ENCODE data around the gene MRPL11. TPM values are rescaled to one million over a fixed set of nuclear protein-coding genes. Genes with fewer than 3 reads are reported as not detected.

The MRPL11 gene
- total and polyA plus RNA-seq, 2 donors (not counting 1 experiment from before 2014, with no cell fraction given): 32.7 to 35.7 TPM

- H3K27me3 ChIP-seq (ENCODE audit: control insufficient read depth, insufficient read depth, low read length): peaks cover 3% of the 10 kb centered on the region
- no peak overlapping the region for H2AFZ ChIP-seq (ENCODE audit: low read length)
- no peaks in the 10 kb centered on the region for H4K20me1 ChIP-seq (ENCODE audit: control insufficient read depth, extremely low read depth, insufficient read depth, low read length)
- H3K9ac ChIP-seq (ENCODE audit: insufficient read depth, low read length): no peak overlapping the region
- no peaks in the 10 kb centered on the region for H3K79me2 ChIP-seq (ENCODE audit: control insufficient read depth, insufficient read depth, low read length)
- no peak for TF ChIP-seq CTCF (conservative IDR thresholded peaks at IDR 0.05 in 1 of 2, IDR thresholded peaks at IDR 0.05 in 1 of 2; ENCODE audit: low read depth in 1 of 2, low read length in 2 of 2)
- no peak for TF ChIP-seq EZH2 (IDR thresholded peaks at IDR 0.05; ENCODE audit: low read length, missing control alignments)
- H3K9me3 ChIP-seq (ENCODE audit: control insufficient read depth, insufficient read depth, low read depth, low read length): no peaks in the 10 kb centered on the region
- DNase-seq (ENCODE audit: low read depth in 2 of 2): no peak
- H3K4me1 ChIP-seq (ENCODE audit: control insufficient read depth, extremely low read depth, insufficient read depth, low read length): no peaks in the 10 kb centered on the region
- no peak overlapping the region for H3K4me2 ChIP-seq (ENCODE audit: extremely low read depth, insufficient read depth, low read length)
- H3K4me3 ChIP-seq (replicated peaks in 1 of 4; ENCODE audit: control extremely low read depth in 1 of 4, insufficient read depth in 1 of 4, low read depth in 3 of 4, low read length in 4 of 4): no peak overlapping the region
- no peak overlapping the region for H3K27ac ChIP-seq (ENCODE audit: insufficient read depth, low read length)
- no peaks in the 10 kb centered on the region for H3K36me3 ChIP-seq (ENCODE audit: control insufficient read depth, insufficient read depth, low read length)
Observed at GRCh38 chr11:66457826-66458225, 19.2 kb upstream of the MRPL11 start.

- no peak overlapping the region for H2AFZ ChIP-seq (ENCODE audit: low read length)
- no peaks in the 10 kb centered on the region for H4K20me1 ChIP-seq (ENCODE audit: control insufficient read depth, extremely low read depth, insufficient read depth, low read length)
- H3K36me3 ChIP-seq (ENCODE audit: control insufficient read depth, insufficient read depth, low read length): no peaks in the 10 kb centered on the region
- no peaks in the 10 kb centered on the region for H3K79me2 ChIP-seq (ENCODE audit: control insufficient read depth, insufficient read depth, low read length)
- H3K27ac ChIP-seq (ENCODE audit: insufficient read depth, low read length): no peak overlapping the region
- no peak for TF ChIP-seq CTCF (conservative IDR thresholded peaks at IDR 0.05 in 1 of 2, IDR thresholded peaks at IDR 0.05 in 1 of 2; ENCODE audit: low read depth in 1 of 2, low read length in 2 of 2)
- TF ChIP-seq EZH2 (IDR thresholded peaks at IDR 0.05; ENCODE audit: low read length, missing control alignments): no peak
- H3K9me3 ChIP-seq (ENCODE audit: control insufficient read depth, insufficient read depth, low read depth, low read length): no peaks in the 10 kb centered on the region
- H3K27me3 ChIP-seq (ENCODE audit: control insufficient read depth, insufficient read depth, low read length): peaks cover 17% of the 10 kb centered on the region
- no peak overlapping the region for H3K4me3 ChIP-seq (replicated peaks in 1 of 4; ENCODE audit: control extremely low read depth in 1 of 4, insufficient read depth in 1 of 4, low read depth in 3 of 4, low read length in 4 of 4)
- DNase-seq (ENCODE audit: low read depth in 2 of 2): no peak
- no peaks in the 10 kb centered on the region for H3K4me1 ChIP-seq (ENCODE audit: control insufficient read depth, extremely low read depth, insufficient read depth, low read length)
- no peak overlapping the region for H3K4me2 ChIP-seq (ENCODE audit: extremely low read depth, insufficient read depth, low read length)
- H3K9ac ChIP-seq (ENCODE audit: insufficient read depth, low read length): no peak overlapping the region
Observed at GRCh38 chr11:66454828-66455227, 16.2 kb upstream of the MRPL11 start.

GRCh38 chr11:66454247-66454646 lies 15.6 kb upstream of the MRPL11 start:
- H3K4me2 ChIP-seq (ENCODE audit: extremely low read depth, insufficient read depth, low read length): no peak overlapping the region
- H3K27me3 ChIP-seq (ENCODE audit: control insufficient read depth, insufficient read depth, low read length): peaks cover 21% of the 10 kb centered on the region
- H4K20me1 ChIP-seq (ENCODE audit: control insufficient read depth, extremely low read depth, insufficient read depth, low read length): no peaks in the 10 kb centered on the region
- H3K9ac ChIP-seq (ENCODE audit: insufficient read depth, low read length): no peak overlapping the region
- no peaks in the 10 kb centered on the region for H3K4me1 ChIP-seq (ENCODE audit: control insufficient read depth, extremely low read depth, insufficient read depth, low read length)
- no peak overlapping the region for H2AFZ ChIP-seq (ENCODE audit: low read length)
- DNase-seq (ENCODE audit: low read depth in 2 of 2): no peak
- H3K79me2 ChIP-seq (ENCODE audit: control insufficient read depth, insufficient read depth, low read length): no peaks in the 10 kb centered on the region
- H3K36me3 ChIP-seq (ENCODE audit: control insufficient read depth, insufficient read depth, low read length): no peaks in the 10 kb centered on the region
- no peak overlapping the region for H3K27ac ChIP-seq (ENCODE audit: insufficient read depth, low read length)
- no peak for TF ChIP-seq EZH2 (IDR thresholded peaks at IDR 0.05; ENCODE audit: low read length, missing control alignments)
- no peak for TF ChIP-seq CTCF (conservative IDR thresholded peaks at IDR 0.05 in 1 of 2, IDR thresholded peaks at IDR 0.05 in 1 of 2; ENCODE audit: low read depth in 1 of 2, low read length in 2 of 2)
- no peaks in the 10 kb centered on the region for H3K9me3 ChIP-seq (ENCODE audit: control insufficient read depth, insufficient read depth, low read depth, low read length)
- H3K4me3 ChIP-seq (replicated peaks in 1 of 4; ENCODE audit: control extremely low read depth in 1 of 4, insufficient read depth in 1 of 4, low read depth in 3 of 4, low read length in 4 of 4): no peak overlapping the region

Data from fibroblast of lung (primary cell).